GM12865 (cell line): ENCODE results near the gene SP6.
A peak's percentile ranks its signal among the peaks of the same experiment; 100 is the strongest.

Source experiments
- DNase-seq: peaks from one replicate; pipeline ENCODE4 v3.0.0; 2010; ENCODE audit warnings: low read depth
- H3K4me3 ChIP-seq: 2 replicates; pipeline ENCODE4 v1.5.1; 2011; ENCODE audit warnings: mild to moderate bottlenecking, low read depth, low read length, control low read depth
- TF ChIP-seq, protein P1 (sequence below): IDR thresholded peaks from 2 replicates; pipeline ENCODE4 v1.5.1; 2011; ENCODE audit warnings: low read length, control low read depth, low read depth, inconsistent platforms; ENCODE audit not compliant: insufficient read depth; ENCODE audit errors: missing control alignments

The SP6 gene

DNA sequence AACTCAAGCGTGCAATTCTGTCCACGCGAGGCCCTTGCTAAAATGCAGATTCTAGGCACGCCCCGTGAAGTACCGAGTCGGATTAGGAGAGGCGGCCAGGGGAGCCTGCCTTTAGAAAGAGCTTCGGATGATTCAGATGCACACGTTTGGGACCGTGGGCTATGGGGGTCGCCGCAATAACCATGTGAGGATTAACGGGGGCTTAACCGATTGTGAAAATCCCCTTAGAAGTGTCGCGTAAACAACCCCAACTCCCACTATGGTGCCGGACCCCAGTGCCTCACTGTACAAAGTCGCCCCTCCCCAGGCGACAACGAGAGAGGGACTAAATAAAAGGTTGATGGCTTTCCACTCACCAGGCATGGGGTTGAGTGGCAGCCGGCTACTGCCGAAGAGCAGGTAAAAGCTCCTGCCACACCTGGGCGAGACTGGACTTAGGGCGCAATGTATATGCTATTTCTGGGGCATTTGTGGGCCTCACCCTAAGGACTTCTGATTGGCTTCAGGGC lies 44.4 kb upstream of the SP6 start:
- H3K4me3 ChIP-seq = peak overlapping the region; percentile 79
- TF ChIP-seq, protein P1, sequence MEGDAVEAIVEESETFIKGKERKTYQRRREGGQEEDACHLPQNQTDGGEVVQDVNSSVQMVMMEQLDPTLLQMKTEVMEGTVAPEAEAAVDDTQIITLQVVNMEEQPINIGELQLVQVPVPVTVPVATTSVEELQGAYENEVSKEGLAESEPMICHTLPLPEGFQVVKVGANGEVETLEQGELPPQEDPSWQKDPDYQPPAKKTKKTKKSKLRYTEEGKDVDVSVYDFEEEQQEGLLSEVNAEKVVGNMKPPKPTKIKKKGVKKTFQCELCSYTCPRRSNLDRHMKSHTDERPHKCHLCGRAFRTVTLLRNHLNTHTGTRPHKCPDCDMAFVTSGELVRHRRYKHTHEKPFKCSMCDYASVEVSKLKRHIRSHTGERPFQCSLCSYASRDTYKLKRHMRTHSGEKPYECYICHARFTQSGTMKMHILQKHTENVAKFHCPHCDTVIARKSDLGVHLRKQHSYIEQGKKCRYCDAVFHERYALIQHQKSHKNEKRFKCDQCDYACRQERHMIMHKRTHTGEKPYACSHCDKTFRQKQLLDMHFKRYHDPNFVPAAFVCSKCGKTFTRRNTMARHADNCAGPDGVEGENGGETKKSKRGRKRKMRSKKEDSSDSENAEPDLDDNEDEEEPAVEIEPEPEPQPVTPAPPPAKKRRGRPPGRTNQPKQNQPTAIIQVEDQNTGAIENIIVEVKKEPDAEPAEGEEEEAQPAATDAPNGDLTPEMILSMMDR = no peak
- DNase-seq = peak; percentile 37

DNA sequence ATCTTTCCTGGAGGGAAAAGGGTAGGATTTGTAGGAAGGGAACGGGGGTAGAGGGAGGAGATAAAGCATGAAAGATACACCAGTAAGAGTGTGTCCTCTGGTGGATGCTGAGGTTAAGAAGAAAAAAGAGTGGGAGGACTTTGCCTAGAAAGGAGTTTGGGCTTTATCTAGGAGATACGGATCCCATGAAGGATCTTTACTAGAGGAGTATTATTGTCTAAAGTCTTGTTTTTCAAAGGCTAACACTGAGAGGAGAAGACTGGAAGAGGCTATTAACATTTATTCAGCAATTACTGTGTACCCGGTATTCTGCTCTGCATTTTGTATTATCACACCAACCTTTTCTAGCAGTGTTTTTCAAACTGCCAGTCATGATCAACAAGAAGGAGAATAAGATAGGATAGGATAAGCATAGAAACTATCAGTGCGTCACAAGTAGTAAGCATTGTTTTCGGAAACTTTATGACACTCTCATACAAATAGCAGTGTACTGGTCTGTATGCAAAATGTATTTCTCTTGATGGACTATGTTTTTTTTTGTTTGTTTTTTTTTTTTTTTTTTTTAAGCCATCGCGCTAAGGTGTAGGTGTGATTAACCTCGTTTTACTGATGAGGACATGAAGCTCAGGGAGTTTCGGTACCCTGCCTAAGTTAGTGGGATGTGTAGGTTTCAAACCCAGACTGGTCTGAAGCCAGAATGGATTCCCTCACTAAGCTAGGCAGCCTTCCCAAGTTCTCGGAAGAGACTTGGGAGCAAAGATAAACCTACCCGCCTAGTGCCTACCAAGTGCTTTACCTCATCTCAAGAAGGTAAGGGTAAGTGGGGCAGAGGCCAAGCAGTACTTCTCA lies 43.8 kb upstream of the SP6 start:
- peak overlapping the region; percentile 79 for H3K4me3 ChIP-seq
- DNase-seq = no peak
- TF ChIP-seq, protein P1 = no peak

DNA sequence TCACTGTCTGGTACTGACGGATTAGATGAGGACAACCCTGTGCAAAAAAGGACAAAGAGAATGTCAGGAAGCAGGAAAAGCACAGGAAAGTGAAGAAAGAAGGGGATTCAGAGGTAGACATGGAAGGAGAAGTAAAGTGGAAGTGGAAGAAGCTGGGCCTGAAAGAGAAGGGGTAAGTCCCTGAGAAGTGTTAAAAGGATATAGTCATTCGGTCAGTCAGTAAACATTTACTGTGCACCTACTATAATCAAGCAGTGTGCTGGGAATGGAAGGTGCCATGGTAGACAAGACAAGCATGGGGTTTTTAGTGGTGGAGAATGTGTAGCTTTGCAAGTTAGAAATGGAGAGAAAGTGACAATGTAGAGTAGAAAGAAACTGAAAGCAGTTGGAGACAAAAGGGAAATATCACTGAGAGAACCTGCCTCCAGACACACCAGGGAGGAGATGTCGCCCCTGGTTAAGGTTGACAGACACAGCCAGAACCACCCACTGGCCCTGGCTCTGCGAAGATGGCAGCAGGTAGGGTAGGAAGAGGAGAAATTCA lies 40.7 kb upstream of the SP6 start:
- no peak for DNase-seq
- H3K4me3 ChIP-seq = no peak overlapping the region
- TF ChIP-seq, protein P1 = no peak

DNA sequence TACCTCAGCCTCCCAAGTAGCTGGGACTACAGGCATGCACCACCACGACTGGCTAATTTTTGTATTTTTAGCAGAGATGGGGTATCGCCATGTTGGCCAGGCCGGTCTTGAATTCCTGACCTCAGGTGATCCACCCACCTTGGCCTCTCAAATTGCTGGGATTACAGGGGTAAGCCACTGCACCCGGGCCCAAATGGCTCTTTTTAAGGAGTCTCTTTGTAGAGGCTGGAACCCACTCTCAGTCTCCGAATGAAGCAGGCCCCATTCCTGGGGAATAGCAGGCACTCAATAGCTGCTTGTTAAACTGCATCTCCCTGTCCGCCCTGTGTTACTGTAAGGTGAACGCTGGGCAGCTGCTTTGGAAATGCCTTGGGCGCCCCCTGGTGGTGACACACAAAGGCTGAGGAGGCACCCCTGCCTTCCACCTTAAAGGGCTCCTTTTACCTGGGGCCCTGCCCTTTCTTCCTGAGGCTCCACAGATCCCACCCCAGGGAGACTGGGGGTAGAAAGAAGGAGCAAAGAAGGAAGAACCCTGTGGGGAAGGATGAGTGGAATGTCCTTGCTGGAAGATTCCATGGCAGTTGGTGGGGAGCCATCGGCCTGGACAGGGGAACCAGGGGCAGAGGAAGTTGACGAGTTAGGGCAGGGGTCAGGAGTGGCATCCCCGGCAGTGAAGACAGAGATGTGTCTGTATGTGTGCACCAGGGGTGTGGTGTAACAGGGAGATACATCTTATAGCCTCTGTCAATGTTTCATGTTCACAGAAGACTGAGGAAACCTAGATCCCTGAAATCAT lies 39.0 kb upstream of the SP6 start:
- no peak overlapping the region for H3K4me3 ChIP-seq
- TF ChIP-seq, protein P1 = peak; percentile 88
- peak; percentile 90 for DNase-seq

DNA sequence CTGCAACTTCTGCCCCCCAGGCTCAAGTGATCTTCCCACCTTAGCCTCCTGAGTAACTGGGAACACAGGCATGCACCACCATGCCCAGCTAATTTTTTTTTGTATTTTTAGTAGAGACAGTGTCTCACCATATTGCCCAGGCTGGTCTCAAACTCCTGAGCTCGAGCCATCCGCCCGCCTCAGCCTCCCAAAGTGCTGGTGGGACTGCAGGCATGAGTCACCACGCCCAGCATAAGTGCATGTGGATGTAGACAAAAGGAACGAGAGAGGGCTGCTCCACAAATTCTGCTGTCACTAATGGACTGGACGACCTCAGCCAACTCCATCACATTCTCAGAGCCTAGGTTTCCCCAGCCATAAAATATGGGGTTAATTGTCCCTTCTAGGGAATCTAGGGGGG lies 37.3 kb upstream of the SP6 start:
- DNase-seq = no peak
- TF ChIP-seq, protein P1 = no peak
- H3K4me3 ChIP-seq = no peak overlapping the region

DNA sequence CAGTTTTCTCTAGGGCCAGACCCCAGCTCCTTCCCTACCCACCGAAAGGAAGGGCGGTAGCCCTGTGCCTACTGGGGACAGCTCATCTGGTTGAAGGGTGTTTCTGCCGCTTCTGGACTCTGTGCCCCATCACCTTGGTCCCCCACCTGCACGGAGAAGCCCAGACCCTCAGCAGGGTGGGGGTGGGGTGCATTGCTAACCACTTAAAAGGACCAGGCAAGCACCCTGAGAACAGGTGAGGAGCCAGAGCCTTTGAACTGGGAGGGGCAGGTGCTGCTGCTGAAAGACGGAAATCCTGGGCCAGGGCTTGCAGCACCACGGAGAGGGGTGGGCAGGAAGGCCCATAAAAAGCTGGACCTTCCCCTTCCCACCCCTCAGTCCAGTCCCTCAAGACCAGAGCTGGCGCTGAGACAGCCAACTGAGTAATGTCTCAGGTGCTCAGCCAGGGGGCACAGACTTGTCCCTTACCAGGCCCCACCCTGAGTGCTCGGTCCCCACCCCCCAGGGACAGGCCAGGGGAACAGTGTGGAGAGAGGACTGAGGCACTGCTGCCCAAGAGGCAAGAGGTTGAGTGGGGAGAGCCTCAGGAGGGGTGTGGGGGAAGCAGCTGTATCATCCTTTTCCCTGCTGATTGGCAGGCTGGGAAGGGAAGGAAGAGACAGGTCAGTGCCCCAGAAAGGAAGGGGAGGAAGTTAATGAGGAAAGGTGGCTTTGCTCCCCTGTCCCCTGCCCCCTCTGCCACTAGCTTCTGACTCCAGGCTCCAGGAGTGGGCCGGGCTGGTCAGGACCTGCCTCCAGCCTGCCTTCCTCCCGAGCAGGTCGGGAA lies 34.2 kb upstream of the SP6 start:
- no peak for DNase-seq
- TF ChIP-seq, protein P1 = no peak
- H3K4me3 ChIP-seq = no peak overlapping the region
